ENCODE data around the gene BPI. TPM values are rescaled to one million over a fixed set of nuclear protein-coding genes. Genes with fewer than 3 reads are reported as not detected.

Gene BPI
- total RNA-seq, 1 experiment from 2014 or later = not detected

GRCh38 chr20:38255393-38255792 lies 48.6 kb upstream of the BPI start:
- Mint-ChIP-seq H3K4me3 (no peak overlapping the region), H3K27ac (no peak overlapping the region), H3K9me3 (no peaks in the 10 kb centered on the region; a peak in 1 of 5 replicates), H3K36me3 (ENCODE audit: insufficient read depth in 1 of 3, low read depth in 3 of 3) (no peaks in the 10 kb centered on the region), H3K27me3 (ENCODE audit: low read depth) (peaks cover 21% of the 10 kb centered on the region), H3K4me1 (peaks cover 19 to 29% of the 10 kb centered on the region in 2 experiments)
- Histone ChIP-seq H3K4ac (ENCODE audit: low read depth, low read length) (no peak overlapping the region), H3K4me1 (ENCODE audit: insufficient read depth, low read length) (peaks cover 7% of the 10 kb centered on the region), H2BK15ac (ENCODE audit: low read depth, low read length) (no peak overlapping the region), H3K27ac (ENCODE audit: insufficient read length, low read depth, low read length) (no peak overlapping the region), H3K79me1 (ENCODE audit: insufficient read depth, low read depth, low read length, poor library complexity, severe bottlenecking) (no peaks in the 10 kb centered on the region), H2AK5ac (ENCODE audit: insufficient read length, low read length) (no peak overlapping the region), H4K8ac (replicated peaks; ENCODE audit: insufficient read length, low read depth, low read length) (no peak overlapping the region), H2BK20ac (ENCODE audit: low read depth, low read length, poor library complexity, severe bottlenecking) (no peak overlapping the region), H3K9ac (ENCODE audit: extremely low read depth, insufficient read length, low read length) (no peak overlapping the region), H3K9me3 (ENCODE audit: control insufficient read depth, low read depth, low read length) (no peaks in the 10 kb centered on the region), H3K18ac (ENCODE audit: insufficient read length, low read depth, low read length) (no peak overlapping the region), H3K23ac (ENCODE audit: insufficient read length, low read depth, low read length) (no peak overlapping the region), H4K20me1 (ENCODE audit: control insufficient read depth, insufficient read depth, insufficient read length) (no peaks in the 10 kb centered on the region), H3K14ac (ENCODE audit: insufficient read depth, low read length) (no peak overlapping the region), H3K23me2 (ENCODE audit: insufficient read length, low read depth, low read length, poor library complexity, severe bottlenecking) (peaks cover 4% of the 10 kb centered on the region), H2BK5ac (ENCODE audit: insufficient read length, low read length) (no peak overlapping the region), H3K4me2 (ENCODE audit: insufficient read depth, insufficient read length, low read length) (no peak overlapping the region), H3K27me3 (ENCODE audit: insufficient read depth, low read length) (no peaks in the 10 kb centered on the region; the same call in 1 of the 2 replicates), H3T11ph (ENCODE audit: low read length) (no peak overlapping the region), H2AFZ (ENCODE audit: low read length) (no peak overlapping the region), H2BK12ac (ENCODE audit: insufficient read length, low read depth, low read length) (no peak overlapping the region), H4K5ac (ENCODE audit: insufficient read length, low read depth, low read length) (no peak overlapping the region), H2BK120ac (ENCODE audit: low read depth, low read length, poor library complexity, severe bottlenecking) (no peak overlapping the region), H4K91ac (ENCODE audit: insufficient read length, low read depth, low read length) (no peak overlapping the region), H3K79me2 (ENCODE audit: insufficient read depth, low read length) (no peaks in the 10 kb centered on the region), H3K56ac (ENCODE audit: insufficient read length, low read depth, low read length) (no peak overlapping the region)
- TF ChIP-seq, protein P1, sequence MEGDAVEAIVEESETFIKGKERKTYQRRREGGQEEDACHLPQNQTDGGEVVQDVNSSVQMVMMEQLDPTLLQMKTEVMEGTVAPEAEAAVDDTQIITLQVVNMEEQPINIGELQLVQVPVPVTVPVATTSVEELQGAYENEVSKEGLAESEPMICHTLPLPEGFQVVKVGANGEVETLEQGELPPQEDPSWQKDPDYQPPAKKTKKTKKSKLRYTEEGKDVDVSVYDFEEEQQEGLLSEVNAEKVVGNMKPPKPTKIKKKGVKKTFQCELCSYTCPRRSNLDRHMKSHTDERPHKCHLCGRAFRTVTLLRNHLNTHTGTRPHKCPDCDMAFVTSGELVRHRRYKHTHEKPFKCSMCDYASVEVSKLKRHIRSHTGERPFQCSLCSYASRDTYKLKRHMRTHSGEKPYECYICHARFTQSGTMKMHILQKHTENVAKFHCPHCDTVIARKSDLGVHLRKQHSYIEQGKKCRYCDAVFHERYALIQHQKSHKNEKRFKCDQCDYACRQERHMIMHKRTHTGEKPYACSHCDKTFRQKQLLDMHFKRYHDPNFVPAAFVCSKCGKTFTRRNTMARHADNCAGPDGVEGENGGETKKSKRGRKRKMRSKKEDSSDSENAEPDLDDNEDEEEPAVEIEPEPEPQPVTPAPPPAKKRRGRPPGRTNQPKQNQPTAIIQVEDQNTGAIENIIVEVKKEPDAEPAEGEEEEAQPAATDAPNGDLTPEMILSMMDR (conservative IDR thresholded peaks at IDR 0.05) = no peak
- no peak for DNase-seq
- WGBS (ENCODE audit: extremely low coverage, insufficient read length, low lambda C conversion rate) = no CpG with 5 or more reads among the region's 5 CpGs
